SK-N-SH (cell line): ENCODE results near the gene ITGAE.

Source experiments
- CTCF ChIP-seq: fragments of 200-600 bp; sonication (generic); IDR thresholded peaks from 2 replicates; pipeline ENCODE4 v1.6.1; 2017; ENCODE audit warnings: antibody characterized with exemption, mild to moderate bottlenecking, moderate library complexity
- POLR2AphosphoS5 ChIP-seq: IDR thresholded peaks from 2 replicates; pipeline ENCODE4 v1.6.1; 2012; ENCODE audit warnings: low read depth, low read length
- ZBTB33 ChIP-seq: IDR thresholded peaks from 2 replicates; pipeline ENCODE4 v1.4.0; 2012; ENCODE audit warnings: low read depth, borderline replicate concordance

- TF ChIP-seq ZBTB33 (no peak), CTCF (no peak), POLR2AphosphoS5 (no peak)
These were observed 35.6 kb upstream of the ITGAE start for GRCh38 chr17:3836551-3836950.
